OCI-LY3 (cell line): ENCODE results near the gene CPEB1.

ENCODE experiments used
- H2AFZ ChIP-seq: fragments of 200-600, 300-600 bp; shearing (Covaris generic); 2 replicates; pipeline ENCODE4 v1.6.0; 2014; ENCODE audit warnings: antibody characterized with exemption, low read depth, low read length
- H3K27ac ChIP-seq: fragments of 200-600, 300-600 bp; sonication (generic); 2 replicates; pipeline ENCODE4 v1.5.1; 2014; ENCODE audit warnings: mild to moderate bottlenecking, low read length, moderate library complexity, mixed read lengths
- H3K27me3 ChIP-seq: fragments of 200-600, 300-600 bp; sonication (generic); 2 replicates; pipeline ENCODE4 v1.6.1; 2014; ENCODE audit warnings: low read depth, low read length, mixed read lengths
- H3K36me3 ChIP-seq: fragments of 200-600, 300-600 bp; sonication (generic); replicated peaks from 2 replicates; pipeline ENCODE3; 2014; ENCODE audit warnings: low read depth, low read length, mixed read lengths
- H3K4me1 ChIP-seq: fragments of 300-600, 200-600 bp; sonication (generic); 2 replicates; pipeline ENCODE4 v1.6.1; 2014; ENCODE audit warnings: low read length, mixed read lengths
- H3K4me2 ChIP-seq: fragments of 200-600, 300-600 bp; sonication (generic); 2 replicates; pipeline ENCODE4 v1.6.1; 2014; ENCODE audit warnings: low read length, mixed read lengths
- H3K4me3 ChIP-seq: fragments of 300-600, 200-600 bp; sonication (generic); 2 replicates; pipeline ENCODE4 v1.5.1; 2014; ENCODE audit warnings: antibody characterized with exemption, mild to moderate bottlenecking, low read length, moderate library complexity
- H3K79me2 ChIP-seq: fragments of 300-600, 200-600 bp; shearing (Covaris generic); 2 replicates; pipeline ENCODE4 v1.6.1; 2014; ENCODE audit warnings: mild to moderate bottlenecking, low read length, mixed read lengths
- H3K9ac ChIP-seq: fragments of 300-600, 200-600 bp; shearing (Covaris generic); 2 replicates; pipeline ENCODE4 v1.6.0; 2014; ENCODE audit warnings: mild to moderate bottlenecking, low read length, moderate library complexity
- H3K9me3 ChIP-seq: fragments of 200-600, 300-600 bp; shearing (Covaris generic); 2 replicates; pipeline ENCODE4 v1.6.1; 2014; ENCODE audit warnings: low read length, mixed read lengths; ENCODE audit not compliant: insufficient read depth
- H4K20me1 ChIP-seq: fragments of 200-600, 300-600 bp; sonication (generic); 2 replicates; pipeline ENCODE4 v1.6.1; 2016; ENCODE audit warnings: low read length, mixed read lengths; ENCODE audit not compliant: insufficient read depth
- CTCF ChIP-seq: fragments of 200-600, 300-600 bp; sonication (generic); IDR thresholded peaks from 2 replicates; pipeline ENCODE4 v1.5.1; 2014; ENCODE audit warnings: antibody characterized with exemption, low read length, low read depth
- EZH2phosphoT487 ChIP-seq: fragments of 200-600 bp; shearing (Covaris generic); IDR thresholded peaks from 2 replicates; pipeline ENCODE4 v1.6.1; 2018; ENCODE audit warnings: antibody characterized with exemption, mixed run types, low read depth

Gene CPEB1

GRCh38 chr15:82677720-82678323 is 30.7 kb upstream of the CPEB1 start:
- no peaks in the 10 kb centered on the region for H3K9me3 ChIP-seq
- H3K79me2 ChIP-seq: no peaks in the 10 kb centered on the region
- H3K9ac ChIP-seq: no peak overlapping the region
- no peaks in the 10 kb centered on the region for H3K4me1 ChIP-seq
- no peak overlapping the region for H3K27ac ChIP-seq
- no peak overlapping the region for H2AFZ ChIP-seq
- no peak overlapping the region for H3K4me2 ChIP-seq
- TF ChIP-seq EZH2phosphoT487 (no peak), CTCF (no peak)
- H3K27me3 ChIP-seq: no peaks in the 10 kb centered on the region
- no peaks in the 10 kb centered on the region for H4K20me1 ChIP-seq
- no peaks in the 10 kb centered on the region for H3K36me3 ChIP-seq
- no peak overlapping the region for H3K4me3 ChIP-seq

DNA sequence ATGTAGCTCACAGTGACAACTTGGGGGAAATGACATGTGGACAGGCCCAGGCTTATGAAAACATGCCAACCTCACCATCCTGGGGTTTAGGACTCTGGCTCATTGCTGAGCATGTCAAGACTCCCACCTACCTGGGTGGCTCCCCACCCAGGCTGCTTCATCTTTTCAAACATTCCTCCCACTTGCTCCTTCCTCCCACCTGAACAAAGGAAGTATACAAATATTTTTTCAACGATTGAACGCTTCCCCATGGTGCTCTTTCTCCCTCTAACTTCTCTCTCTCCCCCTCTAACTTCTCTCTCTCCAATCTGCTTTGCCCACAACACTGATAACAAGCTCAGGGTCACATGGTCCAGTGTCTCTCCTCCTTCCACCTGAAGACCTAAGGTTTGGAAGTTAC is 27.7 kb upstream of the CPEB1 start:
- H3K4me2 ChIP-seq: no peak overlapping the region
- no peak overlapping the region for H3K9ac ChIP-seq

DNA sequence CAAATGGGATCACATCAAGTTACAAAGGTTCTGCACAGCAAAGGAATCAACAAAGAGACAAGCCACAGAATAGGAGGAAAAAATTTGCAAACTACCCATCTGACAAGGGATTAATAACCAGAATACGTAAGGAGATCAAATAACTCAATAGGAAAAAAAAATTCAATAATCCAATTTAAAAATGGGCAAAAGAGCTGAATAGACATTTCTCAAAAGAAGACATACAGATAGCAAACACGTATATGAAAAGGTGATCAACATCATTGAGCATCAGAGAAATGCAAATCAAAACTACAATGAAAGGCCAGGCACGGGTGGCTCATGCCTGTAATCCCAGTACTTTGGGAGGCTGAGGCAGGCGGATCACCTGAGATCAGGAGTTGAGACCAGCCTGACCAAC is 23.5 kb upstream of the CPEB1 start:
- Histone ChIP-seq H3K79me2 (no peaks in the 10 kb centered on the region), H3K36me3 (no peaks in the 10 kb centered on the region), H3K4me1 (no peaks in the 10 kb centered on the region), H3K9ac (no peak overlapping the region), H2AFZ (no peak overlapping the region), H3K27ac (no peak overlapping the region), H3K9me3 (no peaks in the 10 kb centered on the region), H3K27me3 (no peaks in the 10 kb centered on the region), H3K4me2 (no peak overlapping the region), H3K4me3 (no peak overlapping the region), H4K20me1 (no peaks in the 10 kb centered on the region)
- TF ChIP-seq EZH2phosphoT487 (no peak), CTCF (no peak)

More for the DNA sequence above, 27.7 kb upstream of the CPEB1 start:
- no peak for TF ChIP-seq EZH2phosphoT487
- TF ChIP-seq CTCF: no peak
- Histone ChIP-seq H3K27ac (no peak overlapping the region), H3K4me3 (no peak overlapping the region), H3K79me2 (no peaks in the 10 kb centered on the region), H2AFZ (no peak overlapping the region), H3K27me3 (no peaks in the 10 kb centered on the region), H3K9me3 (no peaks in the 10 kb centered on the region), H3K36me3 (no peaks in the 10 kb centered on the region), H3K4me1 (no peaks in the 10 kb centered on the region), H4K20me1 (no peaks in the 10 kb centered on the region)

GRCh38 chr15:82666606-82667005 is 19.4 kb upstream of the CPEB1 start:
- H3K4me3 ChIP-seq: no peak overlapping the region
- no peak overlapping the region for H3K9ac ChIP-seq
- no peak overlapping the region for H3K27ac ChIP-seq
- H3K36me3 ChIP-seq: no peaks in the 10 kb centered on the region
- TF ChIP-seq CTCF (no peak), EZH2phosphoT487 (no peak)
- H2AFZ ChIP-seq: no peak overlapping the region
- H3K9me3 ChIP-seq: no peaks in the 10 kb centered on the region
- H3K79me2 ChIP-seq: no peaks in the 10 kb centered on the region
- peaks cover 19% of the 10 kb centered on the region for H4K20me1 ChIP-seq
- no peaks in the 10 kb centered on the region for H3K4me1 ChIP-seq
- peaks cover 11% of the 10 kb centered on the region for H3K27me3 ChIP-seq
- no peak overlapping the region for H3K4me2 ChIP-seq
